ENCODE data around the gene FHIP2A. TPM values are rescaled to one million over a fixed set of nuclear protein-coding genes. Genes with fewer than 3 reads are reported as not detected.

FHIP2A gene
- total RNA-seq, 1 experiment from 2014 or later: 15.3 TPM

DNA sequence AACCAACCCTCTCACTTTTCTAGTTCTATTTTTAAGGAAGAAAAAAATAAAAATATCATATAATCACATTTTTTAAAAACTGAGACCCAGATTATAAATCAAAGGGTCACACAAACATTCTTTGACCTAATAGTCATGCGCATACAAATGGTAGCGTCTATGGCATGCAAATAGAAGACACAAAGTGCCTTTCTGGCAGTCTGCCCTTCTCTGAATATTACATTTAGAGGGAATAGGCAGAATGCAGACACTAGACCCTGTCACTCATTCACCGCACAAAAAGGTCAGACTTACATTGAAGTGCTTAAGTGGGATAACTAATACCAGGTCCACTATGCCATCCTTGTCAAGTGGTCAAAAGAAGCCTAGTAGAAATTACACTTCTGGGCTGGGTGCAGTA is 26.5 kb upstream of the FHIP2A start:
- Mint-ChIP-seq H3K36me3 (ENCODE audit: insufficient read depth, unreplicated experiment) (no peaks in the 10 kb centered on the region), H3K27ac (ENCODE audit: unreplicated experiment) (no peak overlapping the region), H3K27me3 (ENCODE audit: insufficient read depth, unreplicated experiment) (peaks cover 17% of the 10 kb centered on the region), H3K4me1 (ENCODE audit: low read depth, unreplicated experiment) (no peaks in the 10 kb centered on the region), H3K4me3 (ENCODE audit: unreplicated experiment) (no peak overlapping the region), H3K9me3 (ENCODE audit: unreplicated experiment) (peaks cover 10% of the 10 kb centered on the region)
- no peak for TF ChIP-seq CTCF (IDR thresholded peaks at IDR 0.05; ENCODE audit: insufficient read depth in 1 of 2, low read depth in 1 of 2, low read length in 1 of 2, severe bottlenecking in 1 of 2, unreplicated experiment in 1 of 2)
- H3K36me3 ChIP-seq (ENCODE audit: control insufficient read depth, insufficient read depth, low read length): no peaks in the 10 kb centered on the region
- ChIA-PET POLR2A (no interaction called here), CTCF (no interaction called here)
- no peaks in the 10 kb centered on the region for H3K27me3 ChIP-seq (replicated peaks; ENCODE audit: control insufficient read depth, insufficient read depth, low read length)
- DNase-seq: no peak
- H3K4me1 ChIP-seq: no peaks in the 10 kb centered on the region
- no TSS peak for BruUV-seq (replicated peaks)
- H3K9me3 ChIP-seq: no peaks in the 10 kb centered on the region
- H3K4me3 ChIP-seq (ENCODE audit: low read depth, low read length): no peak overlapping the region
- intact Hi-C loops (cut with micrococcal nuclease; ENCODE audit: unreplicated experiment): no loop called here

DNA sequence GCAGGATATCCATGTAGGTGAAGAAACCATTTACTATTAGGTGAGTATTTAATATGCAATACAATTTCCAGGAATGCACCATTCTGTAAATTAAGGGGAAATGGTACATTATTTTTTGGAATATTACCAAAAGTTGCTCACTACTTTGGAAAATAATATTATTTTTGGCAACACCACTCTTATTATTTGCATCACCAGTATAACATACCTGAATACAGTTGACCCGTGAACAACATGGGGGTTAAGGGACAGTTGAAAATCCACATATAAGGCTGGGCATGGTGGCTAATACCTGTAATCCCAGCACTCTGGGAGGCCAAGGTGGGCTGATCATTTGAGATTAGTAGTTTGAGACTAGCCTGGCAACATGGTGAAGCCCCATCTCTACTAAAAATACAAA is 21.2 kb upstream of the FHIP2A start:
- Mint-ChIP-seq H3K27ac (ENCODE audit: unreplicated experiment) (no peak overlapping the region), H3K27me3 (ENCODE audit: insufficient read depth, unreplicated experiment) (peaks cover 11% of the 10 kb centered on the region), H3K4me1 (ENCODE audit: low read depth, unreplicated experiment) (no peaks in the 10 kb centered on the region), H3K36me3 (ENCODE audit: insufficient read depth, unreplicated experiment) (no peaks in the 10 kb centered on the region), H3K4me3 (ENCODE audit: unreplicated experiment) (no peak overlapping the region), H3K9me3 (ENCODE audit: unreplicated experiment) (peaks cover 10% of the 10 kb centered on the region)
- intact Hi-C loops (cut with micrococcal nuclease; ENCODE audit: unreplicated experiment): no loop called here
- POLR2A ChIA-PET: no interaction called here
- CTCF ChIA-PET: no interaction called here
- Histone ChIP-seq H3K9me3 (no peaks in the 10 kb centered on the region), H3K4me3 (ENCODE audit: low read depth, low read length) (no peak overlapping the region), H3K4me1 (no peaks in the 10 kb centered on the region), H3K27me3 (replicated peaks; ENCODE audit: control insufficient read depth, insufficient read depth, low read length) (no peaks in the 10 kb centered on the region), H3K36me3 (ENCODE audit: control insufficient read depth, insufficient read depth, low read length) (no peaks in the 10 kb centered on the region)
- TF ChIP-seq CTCF (IDR thresholded peaks at IDR 0.05; ENCODE audit: insufficient read depth in 1 of 2, low read depth in 1 of 2, low read length in 1 of 2, severe bottlenecking in 1 of 2, unreplicated experiment in 1 of 2): no peak
- no peak for DNase-seq
- no TSS peak for BruUV-seq (replicated peaks)

DNA sequence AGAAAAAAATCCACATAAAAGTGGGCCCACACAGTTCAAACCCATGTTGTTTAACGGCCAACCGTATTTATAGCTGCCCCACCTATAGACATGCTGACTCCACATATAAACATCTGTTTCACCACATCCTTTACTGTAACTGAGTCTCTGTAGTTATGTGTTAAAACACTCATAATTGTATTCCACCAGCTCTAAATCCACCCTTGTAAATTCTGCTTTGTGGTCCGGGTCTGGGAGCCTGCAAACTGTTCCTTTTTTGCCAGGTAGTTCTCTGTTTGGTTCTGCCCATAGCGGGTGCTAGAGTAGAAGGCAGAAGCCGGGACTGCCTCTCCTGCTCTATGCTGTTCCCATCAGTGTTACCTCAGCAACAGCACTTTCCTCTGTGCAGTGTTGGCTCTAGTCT is 20.2 kb upstream of the FHIP2A start:
- Histone ChIP-seq H3K4me1 (no peaks in the 10 kb centered on the region), H3K9me3 (no peaks in the 10 kb centered on the region), H3K4me3 (ENCODE audit: low read depth, low read length) (no peak overlapping the region), H3K36me3 (ENCODE audit: control insufficient read depth, insufficient read depth, low read length) (no peaks in the 10 kb centered on the region), H3K27me3 (replicated peaks; ENCODE audit: control insufficient read depth, insufficient read depth, low read length) (no peaks in the 10 kb centered on the region)
- H3K4me1 Mint-ChIP-seq (ENCODE audit: low read depth, unreplicated experiment): no peaks in the 10 kb centered on the region
- H3K36me3 Mint-ChIP-seq (ENCODE audit: insufficient read depth, unreplicated experiment): no peaks in the 10 kb centered on the region
- peaks cover 10% of the 10 kb centered on the region for H3K9me3 Mint-ChIP-seq (ENCODE audit: unreplicated experiment)
- H3K4me3 Mint-ChIP-seq (ENCODE audit: unreplicated experiment): no peak overlapping the region
- CTCF ChIA-PET: no interaction called here
- peaks cover 11% of the 10 kb centered on the region for H3K27me3 Mint-ChIP-seq (ENCODE audit: insufficient read depth, unreplicated experiment)
- intact Hi-C loops (cut with micrococcal nuclease; ENCODE audit: unreplicated experiment): no loop called here
- BruUV-seq (replicated peaks): no TSS peak
- TF ChIP-seq CTCF (IDR thresholded peaks at IDR 0.05; ENCODE audit: insufficient read depth in 1 of 2, low read depth in 1 of 2, low read length in 1 of 2, severe bottlenecking in 1 of 2, unreplicated experiment in 1 of 2): no peak
- no peak for DNase-seq
- POLR2A ChIA-PET: no interaction called here
- no peak overlapping the region for H3K27ac Mint-ChIP-seq (ENCODE audit: unreplicated experiment)

Measured in Caco-2 (cell line).